ENCODE data around the gene KIF5C.

KIF5C gene

GRCh38 chr2:148888003-148888501, 13.0 kb downstream of the KIF5C start:
- no peak for DNase-seq (ENCODE audit: low read depth)

- DNase-seq (ENCODE audit: low read depth), result peak; percentile 30
Measured at GRCh38 chr2:148888986-148889385, 14.0 kb downstream of the KIF5C start.

- no peak for DNase-seq (ENCODE audit: low read depth)
Measured at GRCh38 chr2:148893906-148894305, 18.9 kb downstream of the KIF5C start.

- DNase-seq (ENCODE audit: low read depth), result no peak
Measured at GRCh38 chr2:148896136-148896535, 21.1 kb downstream of the KIF5C start.

GRCh38 chr2:148899638-148900318, 24.8 kb downstream of the KIF5C start:
- no peak for DNase-seq (ENCODE audit: low read depth)

GRCh38 chr2:148900350-148900837, 25.4 kb downstream of the KIF5C start:
- no peak for DNase-seq (ENCODE audit: low read depth)

- no peak for DNase-seq (ENCODE audit: low read depth)
Measured at GRCh38 chr2:148901142-148901541, 26.1 kb downstream of the KIF5C start.

- no peak for DNase-seq (ENCODE audit: low read depth)
Measured at GRCh38 chr2:148902798-148903197, 27.8 kb downstream of the KIF5C start.

GRCh38 chr2:148903294-148903693, 28.3 kb downstream of the KIF5C start:
- no peak for DNase-seq (ENCODE audit: low read depth)

GRCh38 chr2:148903979-148904378, 29.0 kb downstream of the KIF5C start:
- no peak for DNase-seq (ENCODE audit: low read depth)

GRCh38 chr2:148906124-148906523, 31.1 kb downstream of the KIF5C start:
- peak; percentile 33 for DNase-seq (ENCODE audit: low read depth)

- DNase-seq (ENCODE audit: low read depth), result no peak
Measured at GRCh38 chr2:148907085-148907785, 32.2 kb downstream of the KIF5C start.

GRCh38 chr2:148909114-148909513, 34.1 kb downstream of the KIF5C start:
- DNase-seq (ENCODE audit: low read depth), result peak; percentile 17

GRCh38 chr2:148913061-148913460, 38.0 kb downstream of the KIF5C start:
- DNase-seq (ENCODE audit: low read depth), result no peak

GRCh38 chr2:148913492-148913891, 38.5 kb downstream of the KIF5C start:
- no peak for DNase-seq (ENCODE audit: low read depth)

- DNase-seq (ENCODE audit: low read depth), result no peak
Measured at GRCh38 chr2:148914463-148914862, 39.4 kb downstream of the KIF5C start.

GRCh38 chr2:148917431-148917830, 42.4 kb downstream of the KIF5C start:
- DNase-seq (ENCODE audit: low read depth), result no peak

GRCh38 chr2:148918554-148918953, 43.5 kb downstream of the KIF5C start:
- no peak for DNase-seq (ENCODE audit: low read depth)

- DNase-seq (ENCODE audit: low read depth), result no peak
Measured at GRCh38 chr2:148920559-148920958, 45.5 kb downstream of the KIF5C start.

- no peak for DNase-seq (ENCODE audit: low read depth)
Measured at GRCh38 chr2:148922062-148922461, 47.0 kb downstream of the KIF5C start.

GRCh38 chr2:148922776-148923475, 47.9 kb downstream of the KIF5C start:
- DNase-seq (ENCODE audit: low read depth), result no peak

- no peak for DNase-seq (ENCODE audit: low read depth)
Measured at GRCh38 chr2:148924514-148925178, 49.6 kb downstream of the KIF5C start.

Data from ELR (cell line).